IPS-18a (cell line): ENCODE results near the gene BCAS1.

ENCODE experiments used
- H3K27ac ChIP-seq: one replicate; pipeline ENCODE4 v1.5.1; 2013; ENCODE audit warnings: low read length
- H3K27me3 ChIP-seq: one replicate; pipeline ENCODE4 v1.6.1; 2013; ENCODE audit warnings: mild to moderate bottlenecking, low read length; ENCODE audit not compliant: control insufficient read depth, insufficient read depth
- H3K36me3 ChIP-seq: one replicate; pipeline ENCODE4 v1.6.1; 2013; ENCODE audit warnings: low read depth, low read length; ENCODE audit not compliant: control insufficient read depth
- H3K4me1 ChIP-seq: one replicate; pipeline ENCODE4 v1.6.1; 2013; ENCODE audit warnings: low read depth, low read length; ENCODE audit not compliant: control insufficient read depth
- H3K4me3 ChIP-seq: one replicate; pipeline ENCODE4 v1.5.1; 2013; ENCODE audit warnings: low read length
- H3K9ac ChIP-seq: one replicate; pipeline ENCODE4 v1.6.1; 2013; ENCODE audit warnings: mild to moderate bottlenecking, low read length, moderate library complexity
- H3K9me3 ChIP-seq: one replicate; pipeline ENCODE4 v1.6.1; 2013; ENCODE audit warnings: low read depth, low read length; ENCODE audit not compliant: control insufficient read depth

BCAS1 gene

GRCh38 chr20:54041336-54041735 lies 29.1 kb downstream of the BCAS1 start:
- H3K4me3 ChIP-seq = no peak overlapping the region
- H3K36me3 ChIP-seq = no peaks in the 10 kb centered on the region
- H3K9me3 ChIP-seq = no peaks in the 10 kb centered on the region
- no peak overlapping the region for H3K9ac ChIP-seq
- no peaks in the 10 kb centered on the region for H3K27me3 ChIP-seq
- no peak overlapping the region for H3K27ac ChIP-seq
- no peaks in the 10 kb centered on the region for H3K4me1 ChIP-seq

GRCh38 chr20:54040531-54040930 lies 29.9 kb downstream of the BCAS1 start:
- no peak overlapping the region for H3K4me3 ChIP-seq
- H3K9ac ChIP-seq = no peak overlapping the region
- H3K4me1 ChIP-seq = no peaks in the 10 kb centered on the region
- H3K27ac ChIP-seq = no peak overlapping the region
- H3K9me3 ChIP-seq = no peaks in the 10 kb centered on the region
- no peaks in the 10 kb centered on the region for H3K27me3 ChIP-seq
- no peaks in the 10 kb centered on the region for H3K36me3 ChIP-seq

GRCh38 chr20:54038961-54039360 lies 31.4 kb downstream of the BCAS1 start:
- no peak overlapping the region for H3K9ac ChIP-seq
- H3K9me3 ChIP-seq = no peaks in the 10 kb centered on the region
- H3K27ac ChIP-seq = no peak overlapping the region
- H3K36me3 ChIP-seq = no peaks in the 10 kb centered on the region
- no peak overlapping the region for H3K4me3 ChIP-seq
- no peaks in the 10 kb centered on the region for H3K4me1 ChIP-seq
- H3K27me3 ChIP-seq = no peaks in the 10 kb centered on the region

GRCh38 chr20:54037525-54037924 lies 32.9 kb downstream of the BCAS1 start:
- Histone ChIP-seq H3K27ac (no peak overlapping the region), H3K9ac (no peak overlapping the region), H3K36me3 (no peaks in the 10 kb centered on the region), H3K27me3 (no peaks in the 10 kb centered on the region), H3K4me1 (no peaks in the 10 kb centered on the region), H3K9me3 (no peaks in the 10 kb centered on the region), H3K4me3 (no peak overlapping the region)

- Histone ChIP-seq H3K27me3 (no peaks in the 10 kb centered on the region), H3K9ac (no peak overlapping the region), H3K9me3 (no peaks in the 10 kb centered on the region), H3K27ac (no peak overlapping the region), H3K4me1 (peaks cover 14% of the 10 kb centered on the region), H3K36me3 (no peaks in the 10 kb centered on the region), H3K4me3 (no peak overlapping the region)
These were observed 40.8 kb downstream of the BCAS1 start for GRCh38 chr20:54029643-54030042.

GRCh38 chr20:54029176-54029575 lies 41.2 kb downstream of the BCAS1 start:
- no peaks in the 10 kb centered on the region for H3K9me3 ChIP-seq
- peaks cover 14% of the 10 kb centered on the region for H3K4me1 ChIP-seq
- H3K4me3 ChIP-seq = no peak overlapping the region
- no peak overlapping the region for H3K9ac ChIP-seq
- no peak overlapping the region for H3K27ac ChIP-seq
- no peaks in the 10 kb centered on the region for H3K27me3 ChIP-seq
- H3K36me3 ChIP-seq = no peaks in the 10 kb centered on the region

GRCh38 chr20:54028276-54029011 lies 42.0 kb downstream of the BCAS1 start:
- Histone ChIP-seq H3K4me3 (no peak overlapping the region), H3K4me1 (peaks cover 14% of the 10 kb centered on the region), H3K36me3 (no peaks in the 10 kb centered on the region), H3K9ac (no peak overlapping the region), H3K9me3 (no peaks in the 10 kb centered on the region), H3K27me3 (no peaks in the 10 kb centered on the region), H3K27ac (no peak overlapping the region)

GRCh38 chr20:54027704-54028103 lies 42.7 kb downstream of the BCAS1 start:
- no peak overlapping the region for H3K9ac ChIP-seq

GRCh38 chr20:54026295-54027064 lies 43.9 kb downstream of the BCAS1 start:
- Histone ChIP-seq H3K36me3 (no peaks in the 10 kb centered on the region), H3K27ac (no peak overlapping the region), H3K4me3 (no peak overlapping the region), H3K9me3 (no peaks in the 10 kb centered on the region), H3K9ac (no peak overlapping the region), H3K27me3 (no peaks in the 10 kb centered on the region), H3K4me1 (peaks cover 14% of the 10 kb centered on the region)

More at GRCh38 chr20:54027704-54028103, 42.7 kb downstream of the BCAS1 start:
- no peak overlapping the region for H3K27ac ChIP-seq
- no peaks in the 10 kb centered on the region for H3K27me3 ChIP-seq
- no peaks in the 10 kb centered on the region for H3K36me3 ChIP-seq
- H3K9me3 ChIP-seq = no peaks in the 10 kb centered on the region
- peaks cover 14% of the 10 kb centered on the region for H3K4me1 ChIP-seq
- no peak overlapping the region for H3K4me3 ChIP-seq

GRCh38 chr20:54025251-54025771 lies 45.1 kb downstream of the BCAS1 start:
- no peaks in the 10 kb centered on the region for H3K27me3 ChIP-seq
- H3K36me3 ChIP-seq = no peaks in the 10 kb centered on the region
- H3K27ac ChIP-seq = no peak overlapping the region
- no peak overlapping the region for H3K9ac ChIP-seq
- no peak overlapping the region for H3K4me3 ChIP-seq
- peaks cover 14% of the 10 kb centered on the region for H3K4me1 ChIP-seq
- no peaks in the 10 kb centered on the region for H3K9me3 ChIP-seq

GRCh38 chr20:54023406-54023805 lies 47.0 kb downstream of the BCAS1 start:
- Histone ChIP-seq H3K4me3 (no peak overlapping the region), H3K4me1 (peaks cover 14% of the 10 kb centered on the region), H3K27ac (no peak overlapping the region), H3K36me3 (no peaks in the 10 kb centered on the region), H3K9ac (no peak overlapping the region), H3K27me3 (no peaks in the 10 kb centered on the region), H3K9me3 (no peaks in the 10 kb centered on the region)
